Ectodermal cell (in vitro differentiated cells): Measurements from ENCODE around the gene MAPT.

Experiments
- H3K27ac ChIP-seq: 2 replicates; pipeline ENCODE4 v1.7.0; 2013; ENCODE audit warnings: mild to moderate bottlenecking, low read depth, low read length; ENCODE audit not compliant: insufficient read depth, poor library complexity, severe bottlenecking
- H3K27me3 ChIP-seq: 2 replicates; pipeline ENCODE4 v1.7.0; 2013; ENCODE audit warnings: mild to moderate bottlenecking, low read length; ENCODE audit not compliant: insufficient read depth, control insufficient read depth, poor library complexity, severe bottlenecking
- H3K36me3 ChIP-seq: one replicate; pipeline ENCODE4 v1.7.0; 2013; ENCODE audit warnings: low read length; ENCODE audit not compliant: control insufficient read depth, insufficient read depth
- H3K4me1 ChIP-seq: one replicate; pipeline ENCODE4 v1.7.0; 2013; ENCODE audit warnings: low read length; ENCODE audit not compliant: control insufficient read depth, insufficient read depth
- H3K4me3 ChIP-seq: 2 replicates; pipeline ENCODE4 v1.7.0; 2013; ENCODE audit warnings: low read depth, low read length, control low read depth; ENCODE audit not compliant: insufficient read depth
- H3K9me3 ChIP-seq: 2 replicates; pipeline ENCODE4 v1.7.0; 2013; ENCODE audit warnings: mild to moderate bottlenecking, low read length, moderate library complexity; ENCODE audit not compliant: control insufficient read depth
- WGBS, 2 experiments: methylation state at CpG; one replicate each; pipeline ENCODE4 v1.1.7; 2013; ENCODE audit warnings: missing lambda C conversion rate in 2 of 2; 5-methylcytosine and 5-hydroxymethylcytosine counted together

MAPT gene

GRCh38 chr17:45849536-45849990, 44.8 kb upstream of the MAPT start:
- no peak overlapping the region for H3K4me3 ChIP-seq
- no peaks in the 10 kb centered on the region for H3K36me3 ChIP-seq
- no peaks in the 10 kb centered on the region for H3K9me3 ChIP-seq
- H3K27me3 ChIP-seq = peaks cover 5% of the 10 kb centered on the region
- WGBS, 2 experiments = 88% methylated on average over 7 of the region's 7 CpGs
- H3K27ac ChIP-seq = no peak overlapping the region
- no peaks in the 10 kb centered on the region for H3K4me1 ChIP-seq

DNA sequence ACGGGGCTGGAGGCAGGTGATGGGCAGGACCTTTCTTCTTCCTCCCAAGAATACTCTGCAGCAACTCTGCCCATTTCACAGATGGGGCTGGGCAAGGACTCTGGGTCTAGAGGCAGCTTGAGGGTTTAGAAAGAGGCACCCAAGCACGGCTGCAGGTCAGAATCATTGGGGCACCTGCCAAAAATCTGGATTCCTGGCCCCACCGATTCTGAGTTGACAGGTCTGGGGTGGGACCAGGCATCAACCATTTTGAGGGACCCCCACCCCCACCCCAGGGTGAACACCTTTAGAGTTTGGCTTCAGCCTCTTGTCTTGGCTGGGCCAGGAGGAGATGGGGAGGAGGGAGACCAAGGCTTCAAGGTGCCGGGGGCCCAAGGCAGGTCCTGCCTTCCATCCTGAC, 44.3 kb upstream of the MAPT start:
- Histone ChIP-seq H3K27ac (no peak overlapping the region), H3K4me1 (no peaks in the 10 kb centered on the region), H3K36me3 (no peaks in the 10 kb centered on the region), H3K27me3 (peaks cover 5% of the 10 kb centered on the region), H3K9me3 (no peaks in the 10 kb centered on the region), H3K4me3 (no peak overlapping the region)
- 88 to 91% methylated on average over 4 of the region's 4 CpGs for WGBS, 2 experiments

DNA sequence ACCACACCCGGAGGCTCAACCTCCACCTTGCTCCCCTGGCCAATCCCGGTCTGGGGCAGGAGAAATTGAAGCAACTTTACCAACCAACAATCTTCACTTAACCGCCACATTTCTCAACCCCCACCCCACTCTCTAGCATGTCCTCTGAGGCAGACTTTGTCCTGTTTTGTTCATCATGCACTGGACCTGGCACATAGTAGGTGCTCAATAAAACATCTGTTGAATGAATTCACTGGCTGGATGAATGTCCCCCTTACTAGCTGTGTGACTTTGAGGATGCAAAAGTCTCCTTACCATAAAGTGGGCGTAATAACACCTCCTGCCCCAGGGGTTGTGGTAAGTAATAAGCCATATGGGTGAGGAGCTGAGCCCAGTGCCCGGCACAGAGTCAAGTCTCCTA, 43.9 kb upstream of the MAPT start:
- Histone ChIP-seq H3K27me3 (peaks cover 5% of the 10 kb centered on the region), H3K4me3 (no peak overlapping the region), H3K9me3 (no peaks in the 10 kb centered on the region), H3K36me3 (no peaks in the 10 kb centered on the region), H3K4me1 (no peaks in the 10 kb centered on the region), H3K27ac (no peak overlapping the region)
- 92 to 93% methylated on average over 5 of the region's 5 CpGs for WGBS, 2 experiments

DNA sequence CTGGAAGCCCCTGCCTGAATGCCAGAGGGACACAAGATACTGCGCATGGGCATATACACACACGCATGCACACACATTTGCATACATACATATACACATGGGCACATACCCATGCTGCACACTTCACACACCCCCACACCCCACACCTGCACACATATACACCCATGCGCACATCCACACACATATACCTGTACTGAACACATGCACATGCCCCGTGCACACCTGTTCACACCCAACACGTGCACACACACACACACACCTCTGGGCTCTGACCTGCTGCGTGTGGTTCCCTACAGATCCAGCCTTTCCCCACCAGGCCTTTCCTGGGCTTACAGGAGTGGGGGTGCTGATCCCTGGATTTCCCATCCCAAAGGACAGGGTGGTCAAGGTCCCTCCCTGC, 43.3 kb upstream of the MAPT start:
- Histone ChIP-seq H3K36me3 (no peaks in the 10 kb centered on the region), H3K4me1 (no peaks in the 10 kb centered on the region), H3K9me3 (no peaks in the 10 kb centered on the region), H3K27me3 (peaks cover 5% of the 10 kb centered on the region), H3K27ac (no peak overlapping the region), H3K4me3 (no peak overlapping the region)
- 82 to 83% methylated on average over 6 of the region's 6 CpGs for WGBS, 2 experiments

- Histone ChIP-seq H3K9me3 (no peaks in the 10 kb centered on the region), H3K36me3 (no peaks in the 10 kb centered on the region), H3K4me3 (no peak overlapping the region), H3K27ac (no peak overlapping the region), H3K27me3 (peaks cover 5% of the 10 kb centered on the region), H3K4me1 (no peaks in the 10 kb centered on the region)
- 61 to 67% methylated on average over 8 of the region's 8 CpGs for WGBS, 2 experiments
Observed at GRCh38 chr17:45851464-45851863, 42.9 kb upstream of the MAPT start.

GRCh38 chr17:45851873-45852272, 42.5 kb upstream of the MAPT start:
- no peaks in the 10 kb centered on the region for H3K9me3 ChIP-seq
- no peak overlapping the region for H3K4me3 ChIP-seq
- no peaks in the 10 kb centered on the region for H3K4me1 ChIP-seq
- 90 to 100% methylated on average over 1 of the region's 1 CpG for WGBS, 2 experiments
- no peaks in the 10 kb centered on the region for H3K36me3 ChIP-seq
- no peak overlapping the region for H3K27ac ChIP-seq
- peaks cover 5% of the 10 kb centered on the region for H3K27me3 ChIP-seq

- 34 to 39% methylated on average over 12 of the region's 12 CpGs for WGBS, 2 experiments
- Histone ChIP-seq H3K27ac (no peak overlapping the region), H3K4me3 (no peak overlapping the region), H3K27me3 (peaks cover 5% of the 10 kb centered on the region), H3K9me3 (no peaks in the 10 kb centered on the region), H3K36me3 (no peaks in the 10 kb centered on the region), H3K4me1 (no peaks in the 10 kb centered on the region)
Observed at GRCh38 chr17:45852535-45853297, 41.6 kb upstream of the MAPT start.

DNA sequence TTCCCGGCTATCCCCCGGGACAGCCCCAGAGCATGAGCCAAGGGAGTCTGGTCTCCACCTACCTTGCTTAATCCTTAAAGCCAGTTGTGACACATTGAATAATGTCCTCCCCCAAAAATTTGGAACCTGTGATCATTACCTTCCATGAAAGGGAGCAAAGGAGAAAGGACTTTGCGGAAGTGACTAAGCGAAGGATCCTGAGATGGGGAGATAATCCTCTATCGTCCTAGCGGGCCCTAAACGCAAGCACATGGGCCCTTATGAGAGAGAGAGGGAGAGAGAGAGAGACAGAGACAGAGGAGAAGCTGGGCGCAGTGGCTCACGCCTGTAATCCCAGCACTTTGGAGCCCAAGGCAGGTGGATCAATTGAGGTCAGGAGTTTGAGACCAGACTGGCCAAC, 40.1 kb upstream of the MAPT start:
- Histone ChIP-seq H3K27ac (no peak overlapping the region), H3K4me1 (no peaks in the 10 kb centered on the region), H3K27me3 (peaks cover 5% of the 10 kb centered on the region), H3K36me3 (no peaks in the 10 kb centered on the region), H3K9me3 (no peaks in the 10 kb centered on the region), H3K4me3 (no peak overlapping the region)
- whole genome bisulfite sequencing, 2 experiments = 87 to 88% methylated on average over 9 of the region's 9 CpGs

DNA sequence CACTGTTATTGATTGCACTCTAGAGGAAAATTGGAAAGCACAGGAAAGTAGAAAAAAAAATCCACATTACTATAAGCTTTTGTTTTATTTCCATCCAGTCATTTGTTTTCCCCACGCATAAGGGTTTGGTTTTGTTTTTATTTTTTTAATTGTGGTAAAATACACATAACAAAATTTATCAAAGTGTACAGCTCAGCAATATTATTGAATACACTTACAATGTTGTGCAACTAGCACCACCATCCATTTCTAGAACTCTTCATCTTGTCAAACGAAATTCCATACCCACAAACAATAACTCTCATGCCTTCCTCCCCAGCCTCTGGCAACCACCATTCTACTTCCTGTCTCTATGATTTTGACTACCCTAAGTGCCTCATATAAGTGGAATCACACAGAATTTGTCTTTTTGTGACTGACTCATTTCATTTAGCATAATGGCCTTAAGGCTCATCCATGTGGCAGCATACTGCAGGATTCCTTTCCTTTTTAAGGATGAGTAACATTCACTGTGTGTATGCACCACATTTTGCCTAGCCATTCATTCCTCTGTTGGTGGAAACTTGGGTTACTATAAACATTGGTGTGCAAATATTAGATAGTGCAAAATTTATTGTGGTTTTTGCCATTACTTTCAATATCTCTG, 38.5 kb upstream of the MAPT start:
- H3K36me3 ChIP-seq = no peaks in the 10 kb centered on the region
- H3K4me1 ChIP-seq = no peaks in the 10 kb centered on the region
- no peak overlapping the region for H3K27ac ChIP-seq
- 73 to 83% methylated on average over 1 of the region's 2 CpGs for WGBS, 2 experiments
- no peaks in the 10 kb centered on the region for H3K9me3 ChIP-seq
- no peak overlapping the region for H3K4me3 ChIP-seq
- H3K27me3 ChIP-seq = peaks cover 5% of the 10 kb centered on the region

GRCh38 chr17:45857977-45858708, 36.2 kb upstream of the MAPT start:
- H3K4me1 ChIP-seq = no peaks in the 10 kb centered on the region
- WGBS, 2 experiments = 56 to 57% methylated on average over 10 of the region's 10 CpGs

More at GRCh38 chr17:45857977-45858708, 36.2 kb upstream of the MAPT start:
- H3K9me3 ChIP-seq = no peaks in the 10 kb centered on the region
- no peak overlapping the region for H3K4me3 ChIP-seq
- H3K27me3 ChIP-seq = no peaks in the 10 kb centered on the region
- no peaks in the 10 kb centered on the region for H3K36me3 ChIP-seq
- no peak overlapping the region for H3K27ac ChIP-seq
